GM12878 (cell line): ENCODE data around the gene SNX30. TPM values are rescaled to one million over a fixed set of nuclear protein-coding genes. Genes with fewer than 3 reads are reported as not detected.

Experiments
- ATAC-seq: fragments of 200-7000 bp; cut with Tn5 transposase; 3 replicates; pipeline ENCODE4 v1.9.1; 2020; ENCODE audit warnings: mild to moderate bottlenecking, moderate library complexity
- BruUV-seq: library from RNA; stranded (reverse); fragments of 400-500 nt; replicated peaks from 2 replicates; lab custom pipeline; 2021; lab: Mats Ljungman, UMichigan
- CTCF ChIA-PET: fragments of 300-600 bp; sonication (Branson Sonifier 250); formaldehyde crosslinking; extraction: SDS; loops from one replicate; lab custom pipeline; 2021; ENCODE audit warnings: inconsistent platforms; lab: Yijun Ruan, JAX
- POLR2A ChIA-PET: fragments of 350-600 bp; formaldehyde crosslinking; extraction: SDS; loops from one replicate; lab custom pipeline; 2021; ENCODE audit warnings: inconsistent platforms; lab: Charles Lee
- RAD21 ChIA-PET: fragments of 300-600 bp; sonication (Branson Sonifier 250); formaldehyde crosslinking; loops from one replicate; lab custom pipeline; 2023; ENCODE audit warnings: antibody characterized with exemption; ENCODE audit not compliant: unreplicated experiment; lab: Charles Lee
- SMC1A ChIA-PET: fragments of 300-600 bp; sonication (Branson Sonifier 250); formaldehyde crosslinking; loops from one replicate; lab custom pipeline; 2023; ENCODE audit not compliant: unreplicated experiment, uncharacterized antibody; lab: Charles Lee
- DNase-seq: peaks from one replicate; pipeline ENCODE4 v3.0.0-alpha.2; 2011; ENCODE audit warnings: low read depth, low spot score
- FAIRE-seq: peaks from 3 replicates; lab custom pipeline; 2011; peaks lifted over from hg19 to GRCh38; lab: Jason Lieb, UNC
- H2AFZ ChIP-seq: 2 replicates; pipeline ENCODE4 v1.6.0; 2011; ENCODE audit warnings: low read depth, low read length, control low read depth; ENCODE audit not compliant: control insufficient read depth
- H3K27ac ChIP-seq: 2 replicates; pipeline ENCODE4 v1.5.1; 2011; ENCODE audit warnings: control low read depth; ENCODE audit not compliant: control insufficient read depth, insufficient read depth
- H3K27me3 ChIP-seq, 2 experiments: replicated peaks in 1 of 2; 2 replicates each; pipeline versions ENCODE4 v1.6.0 to v1.6.1; 2011; ENCODE audit warnings: low read length in 1 of 2; ENCODE audit not compliant: control insufficient read depth in 2 of 2, insufficient read depth in 2 of 2
- H3K36me3 ChIP-seq, 2 experiments: 2 replicates each; pipeline ENCODE4 v1.5.1; 2011; ENCODE audit warnings: low read length in 1 of 2; ENCODE audit not compliant: control insufficient read depth in 2 of 2, insufficient read depth in 2 of 2
- H3K4me1 ChIP-seq: 2 replicates; pipeline ENCODE4 v1.6.1; 2011; ENCODE audit warnings: mild to moderate bottlenecking, low read length, moderate library complexity, mixed read lengths; ENCODE audit not compliant: control insufficient read depth, insufficient read depth
- H3K4me2 ChIP-seq: 2 replicates; pipeline ENCODE4 v1.6.0; 2011; ENCODE audit warnings: control low read depth; ENCODE audit not compliant: control insufficient read depth, insufficient read depth
- H3K4me3 ChIP-seq: fragments of 200-600 bp; sonication (generic); 2 replicates; pipeline ENCODE4 v1.5.1; 2016
- H3K79me2 ChIP-seq: 2 replicates; pipeline ENCODE4 v1.6.0; 2011; ENCODE audit warnings: low read length; ENCODE audit not compliant: control insufficient read depth, insufficient read depth
- H3K9ac ChIP-seq: 2 replicates; pipeline ENCODE4 v1.8.0; 2011; ENCODE audit warnings: low read length, control low read depth, mixed read lengths; ENCODE audit not compliant: control insufficient read depth, insufficient read depth
- H3K9me3 ChIP-seq: replicated peaks from 3 replicates; pipeline ENCODE4 v1.5.1; 2011; ENCODE audit warnings: mild to moderate bottlenecking, low read length; ENCODE audit not compliant: control insufficient read depth, insufficient read depth
- H4K20me1 ChIP-seq: 2 replicates; pipeline ENCODE4 v1.6.0; 2011; ENCODE audit not compliant: control insufficient read depth, insufficient read depth
- ELK1 ChIP-seq: IDR thresholded peaks from 2 replicates; pipeline ENCODE4 v1.6.1; 2012; ENCODE audit warnings: low read depth, low read length, improper control_type of control experiment
- HCFC1 ChIP-seq: fragments of 150-350 bp; IDR thresholded peaks from 2 replicates; pipeline ENCODE4 v1.6.1; 2014; ENCODE audit warnings: low read length
- IRF4 ChIP-seq: IDR thresholded peaks from 2 replicates; pipeline ENCODE4 v1.6.1; 2011; ENCODE audit warnings: low read depth, low read length
- MTA3 ChIP-seq: IDR thresholded peaks from 2 replicates; pipeline ENCODE4 v1.6.1; 2012; ENCODE audit warnings: low read length, inconsistent platforms, borderline replicate concordance
- NFIC ChIP-seq: IDR thresholded peaks from 2 replicates; pipeline ENCODE4 v1.6.1; 2012; ENCODE audit warnings: low read depth, mild to moderate bottlenecking, inconsistent platforms, low read length, moderate library complexity
- NFYB ChIP-seq: IDR thresholded peaks from 2 replicates; pipeline ENCODE4 v1.6.1; 2011; ENCODE audit warnings: low read depth, mild to moderate bottlenecking, low read length, improper control_type of control experiment, moderate library complexity; ENCODE audit not compliant: insufficient read depth
- PBX3 ChIP-seq: IDR thresholded peaks from 2 replicates; pipeline ENCODE4 v1.6.1; 2011; ENCODE audit warnings: mild to moderate bottlenecking, low read depth, low read length, moderate library complexity; ENCODE audit not compliant: insufficient replicate concordance
- PKNOX1 ChIP-seq: fragments of 450-650 bp; IDR thresholded peaks from 2 replicates; pipeline ENCODE4 v1.6.1; 2016; ENCODE audit warnings: mild to moderate bottlenecking
- POU2F2 ChIP-seq: IDR thresholded peaks from 3 replicates; pipeline ENCODE4 v1.6.1; 2011; ENCODE audit warnings: low read depth, mild to moderate bottlenecking, low read length, borderline replicate concordance
- RELA ChIP-seq: fragments of 450-650 bp; IDR thresholded peaks from 2 replicates; pipeline ENCODE4 v1.8.0; 2014; ENCODE audit warnings: borderline replicate concordance; ENCODE audit not compliant: partially characterized antibody
- SMAD1 ChIP-seq: fragments of 450-650 bp; IDR thresholded peaks from 2 replicates; pipeline ENCODE4 v1.6.1; 2018; ENCODE audit warnings: mild to moderate bottlenecking, low read depth; ENCODE audit not compliant: partially characterized antibody
- SMARCA5 ChIP-seq: fragments of 450-650 bp; IDR thresholded peaks from 2 replicates; pipeline ENCODE4 v1.6.1; 2017; ENCODE audit warnings: mild to moderate bottlenecking
- YY1 ChIP-seq: IDR thresholded peaks from 2 replicates; pipeline ENCODE4 v1.6.1; 2011; ENCODE audit warnings: low read depth, mild to moderate bottlenecking, low read length
- WGBS: methylation state at CpG from one replicate; pipeline ENCODE4 v1.1.6; 2016; ENCODE audit warnings: low lambda C conversion rate; ENCODE audit not compliant: insufficient replicate concordance, insufficient coverage; ENCODE audit errors: missing lambda C conversion rate; 5-methylcytosine and 5-hydroxymethylcytosine counted together
- in situ Hi-C: fragments of 300-500 bp; cut with MboI; formaldehyde crosslinking; loops from 9 replicates; pipeline ENCODE4 v1.14.3; 2018; ENCODE audit warnings: mixed read lengths
- intact Hi-C: fragments of 100-400 bp; cut with micrococcal nuclease; formaldehyde crosslinking; loops from one replicate; pipeline ENCODE4 v1.14.2; 2022; ENCODE audit not compliant: unreplicated experiment
- polyA plus RNA-seq, 11 experiments: library from polyadenylated mRNA; depleted of rRNA in 4 of 11; unstranded in 6 of 11; stranded (reverse) in 5 of 11; fragments of >200 nt; fragmentation: Nextera tagmentation in 4 of 11; fragmentation: Illumina TruSeq in 1 of 11; extraction: Ambion mirVana in 4 of 11; extraction: Trizol in 1 of 11; gene quantifications; 1 replicate in 1 of 11; 2 replicates in 10 of 11; pipeline versions ENCODE4 v1.2.1 to v1.2.3, GENCODE V29; 2011 to 2016; ENCODE audit warnings: inconsistent platforms in 2 of 11, missing spikeins in 2 of 11, low read depth in 1 of 11
- total RNA-seq, 4 experiments: library from RNA; depleted of rRNA in 3 of 4; stranded (reverse); fragments of >200 nt in 3 of 4; fragmentation: Illumina TruSeq in 1 of 4; extraction: Trizol in 1 of 4; gene quantifications; 2 replicates each; pipeline versions ENCODE4 v1.2.1 to v1.2.3, GENCODE V29; 2013 to 2021

SNX30 gene
- total and polyA plus RNA-seq, 10 of the 15 experiments (the other 5 are each of a cell fraction or from before 2014, with no cell fraction given), result 0.53 to 4.0 (median 1.5) TPM

- WGBS, result 44% methylated on average over 2 of the region's 2 CpGs
These were observed 3.2 kb downstream of the SNX30 start for GRCh38 chr9:112753725-112754124.

More at GRCh38 chr9:112753725-112754124, 3.2 kb downstream of the SNX30 start:
- no peak for TF ChIP-seq POU2F2
- no peak for TF ChIP-seq IRF4
- TF ChIP-seq HCFC1, result no peak
- TF ChIP-seq ELK1, result no peak
- TF ChIP-seq YY1, result no peak
- TF ChIP-seq SMAD1, result no peak
- no peak for TF ChIP-seq PBX3
- TF ChIP-seq SMARCA5, result no peak
- no peak for TF ChIP-seq NFYB
- TF ChIP-seq MTA3, result no peak
- TF ChIP-seq RELA, result no peak
- no peak for TF ChIP-seq PKNOX1
- no peak for TF ChIP-seq NFIC
- TF ChIP-seq, all 136 proteins: peak for 0
- Histone ChIP-seq H2AFZ (no peak overlapping the region), H3K4me1 (peaks cover 26% of the 10 kb centered on the region), H3K27ac (no peak overlapping the region), H3K9ac (no peak overlapping the region), H3K79me2 (no peaks in the 10 kb centered on the region), H3K36me3 (no peaks in the 10 kb centered on the region), H3K4me2 (no peak overlapping the region), H3K4me3 (no peak overlapping the region), H3K27me3 (peaks cover 0 to 2% of the 10 kb centered on the region in 2 experiments; a peak in 1 of 4 replicates), H4K20me1 (peaks cover 5% of the 10 kb centered on the region), H3K9me3 (no peaks in the 10 kb centered on the region)
- FAIRE-seq (no peak), ATAC-seq (no peak), DNase-seq (no peak)
- POLR2A ChIA-PET, result no interaction called here
- intact Hi-C loops, result no loop called here
- BruUV-seq, result no TSS peak
- CTCF ChIA-PET, result no interaction called here
- SMC1A ChIA-PET, result no interaction called here
- in situ Hi-C loops, result no loop called here
- RAD21 ChIA-PET, result no interaction called here
